Caco-2 (cell line): Measurements from ENCODE around the gene USP24. TPM values are rescaled to one million over a fixed set of nuclear protein-coding genes. Genes with fewer than 3 reads are reported as not detected.

Experiments
- BruUV-seq: library from RNA; stranded (reverse); fragments of 400-500 nt; replicated peaks from 2 replicates; lab custom pipeline; 2021; lab: Mats Ljungman, UMichigan
- CTCF ChIA-PET: fragments of 300-600 bp; sonication (Branson Sonifier 250); formaldehyde crosslinking; loops from one replicate; lab custom pipeline; 2022; ENCODE audit warnings: antibody characterized with exemption; lab: Charles Lee
- POLR2A ChIA-PET: fragments of 300-600 bp; sonication (Branson Sonifier 250); formaldehyde crosslinking; loops from one replicate; lab custom pipeline; 2022; ENCODE audit warnings: antibody characterized with exemption; lab: Charles Lee
- DNase-seq, 2 experiments: peaks; one replicate each; pipeline versions ENCODE4 v3.0.0 to v3.0.0-alpha.2; 2020 to 2022
- H3K27me3 ChIP-seq: replicated peaks from 2 replicates; pipeline ENCODE4 v1.6.0; 2011; ENCODE audit warnings: low read length; ENCODE audit not compliant: control insufficient read depth, insufficient read depth
- H3K36me3 ChIP-seq: 2 replicates; pipeline ENCODE4 v1.5.1; 2011; ENCODE audit warnings: low read length; ENCODE audit not compliant: control insufficient read depth, insufficient read depth
- H3K4me1 ChIP-seq: fragments of 250-450 bp; sonication (Bioruptor Pico); 2 replicates; pipeline ENCODE4 v1.5.1; 2020; ENCODE audit warnings: mild to moderate bottlenecking
- H3K4me3 ChIP-seq: 2 replicates; pipeline ENCODE4 v1.5.1; 2011; ENCODE audit warnings: low read depth, mild to moderate bottlenecking, control low read depth, low read length
- H3K9me3 ChIP-seq: fragments of 250-450 bp; sonication (Bioruptor Pico); 2 replicates; pipeline ENCODE4 v1.5.1; 2020; ENCODE audit warnings: mild to moderate bottlenecking, moderate library complexity
- H3K27ac Mint-ChIP-seq: one replicate; pipeline ENCODE4 v1.8.0; 2022; ENCODE audit warnings: mixed read lengths; ENCODE audit not compliant: unreplicated experiment
- H3K27me3 Mint-ChIP-seq: one replicate; pipeline ENCODE4 v1.8.0; 2022; ENCODE audit warnings: mixed read lengths; ENCODE audit not compliant: insufficient read depth, unreplicated experiment
- H3K36me3 Mint-ChIP-seq: one replicate; pipeline ENCODE4 v1.8.0; 2022; ENCODE audit warnings: mild to moderate bottlenecking, mixed read lengths; ENCODE audit not compliant: insufficient read depth, unreplicated experiment
- H3K4me1 Mint-ChIP-seq: one replicate; pipeline ENCODE4 v1.8.0; 2022; ENCODE audit warnings: low read depth, mixed read lengths; ENCODE audit not compliant: unreplicated experiment
- H3K4me3 Mint-ChIP-seq: one replicate; pipeline ENCODE4 v1.8.0; 2022; ENCODE audit warnings: mild to moderate bottlenecking, moderate library complexity, mixed read lengths; ENCODE audit not compliant: unreplicated experiment
- H3K9me3 Mint-ChIP-seq: one replicate; pipeline ENCODE4 v1.8.0; 2022; ENCODE audit warnings: mixed read lengths; ENCODE audit not compliant: unreplicated experiment
- intact Hi-C: fragments of 100-400 bp; cut with micrococcal nuclease; formaldehyde crosslinking; loops from one replicate; pipeline ENCODE4 v1.10.0; 2022; ENCODE audit not compliant: unreplicated experiment
- total RNA-seq: library from RNA; stranded (reverse); gene quantifications from 2 replicates; pipeline ENCODE4 v1.2.3, GENCODE V29; 2022
- TF ChIP-seq, protein P1 (sequence below), 2 experiments: fragments of 200-600 bp in 1 of 2; IDR thresholded peaks; 1 replicate in 1 of 2; 2 replicates in 1 of 2; pipeline versions ENCODE4 v1.5.1 to v1.8.0; 2011 to 2022; ENCODE audit warnings: antibody characterized with exemption in 1 of 2, control low read depth in 1 of 2, inconsistent platforms in 1 of 2, low read depth in 1 of 2, low read length in 1 of 2, mild to moderate bottlenecking in 1 of 2, moderate library complexity in 1 of 2; ENCODE audit not compliant: insufficient read depth in 1 of 2, severe bottlenecking in 1 of 2, unreplicated experiment in 1 of 2

USP24 gene
- total RNA-seq, 1 experiment from 2014 or later = 34.7 TPM

DNA sequence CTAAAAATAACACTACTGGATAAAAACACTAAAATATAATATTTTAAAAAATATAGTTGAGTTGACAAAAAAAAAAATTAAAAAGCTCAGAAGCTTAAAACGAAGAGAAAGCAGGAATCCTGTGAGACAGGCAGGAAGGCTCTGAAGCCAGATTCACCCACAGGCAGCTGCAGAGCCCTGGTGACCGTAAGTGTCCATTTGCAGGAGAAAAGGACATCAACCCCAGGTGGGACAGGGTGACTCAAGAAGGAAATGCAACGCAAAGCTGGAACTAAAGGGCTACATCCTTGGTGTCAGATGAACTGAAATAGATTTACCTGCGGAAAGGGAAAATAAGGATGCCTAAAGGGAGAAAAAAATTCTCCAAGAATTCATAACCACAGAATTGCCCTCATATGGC, 46.8 kb downstream of the USP24 start:
- H3K36me3 Mint-ChIP-seq = peaks cover 51% of the 10 kb centered on the region
- POLR2A ChIA-PET = no interaction called here
- no peaks in the 10 kb centered on the region for H3K9me3 Mint-ChIP-seq
- CTCF ChIA-PET = no interaction called here
- intact Hi-C loops = no loop called here
- no peak overlapping the region for H3K4me3 Mint-ChIP-seq
- H3K36me3 ChIP-seq = no peaks in the 10 kb centered on the region; the same call in 1 of the 2 replicates
- H3K9me3 ChIP-seq = no peaks in the 10 kb centered on the region
- H3K4me3 ChIP-seq = no peak overlapping the region
- H3K4me1 ChIP-seq = no peaks in the 10 kb centered on the region
- TF ChIP-seq, protein P1, sequence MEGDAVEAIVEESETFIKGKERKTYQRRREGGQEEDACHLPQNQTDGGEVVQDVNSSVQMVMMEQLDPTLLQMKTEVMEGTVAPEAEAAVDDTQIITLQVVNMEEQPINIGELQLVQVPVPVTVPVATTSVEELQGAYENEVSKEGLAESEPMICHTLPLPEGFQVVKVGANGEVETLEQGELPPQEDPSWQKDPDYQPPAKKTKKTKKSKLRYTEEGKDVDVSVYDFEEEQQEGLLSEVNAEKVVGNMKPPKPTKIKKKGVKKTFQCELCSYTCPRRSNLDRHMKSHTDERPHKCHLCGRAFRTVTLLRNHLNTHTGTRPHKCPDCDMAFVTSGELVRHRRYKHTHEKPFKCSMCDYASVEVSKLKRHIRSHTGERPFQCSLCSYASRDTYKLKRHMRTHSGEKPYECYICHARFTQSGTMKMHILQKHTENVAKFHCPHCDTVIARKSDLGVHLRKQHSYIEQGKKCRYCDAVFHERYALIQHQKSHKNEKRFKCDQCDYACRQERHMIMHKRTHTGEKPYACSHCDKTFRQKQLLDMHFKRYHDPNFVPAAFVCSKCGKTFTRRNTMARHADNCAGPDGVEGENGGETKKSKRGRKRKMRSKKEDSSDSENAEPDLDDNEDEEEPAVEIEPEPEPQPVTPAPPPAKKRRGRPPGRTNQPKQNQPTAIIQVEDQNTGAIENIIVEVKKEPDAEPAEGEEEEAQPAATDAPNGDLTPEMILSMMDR (IDR thresholded peaks at IDR 0.05; ENCODE audit: insufficient read depth in 1 of 2, low read depth in 1 of 2, low read length in 1 of 2, severe bottlenecking in 1 of 2, unreplicated experiment in 1 of 2) = no peak
- no peaks in the 10 kb centered on the region for H3K27me3 ChIP-seq
- no peak for DNase-seq
- H3K27ac Mint-ChIP-seq = no peak overlapping the region
- no peaks in the 10 kb centered on the region for H3K4me1 Mint-ChIP-seq
- no peaks in the 10 kb centered on the region for H3K27me3 Mint-ChIP-seq
- no TSS peak for BruUV-seq

DNA sequence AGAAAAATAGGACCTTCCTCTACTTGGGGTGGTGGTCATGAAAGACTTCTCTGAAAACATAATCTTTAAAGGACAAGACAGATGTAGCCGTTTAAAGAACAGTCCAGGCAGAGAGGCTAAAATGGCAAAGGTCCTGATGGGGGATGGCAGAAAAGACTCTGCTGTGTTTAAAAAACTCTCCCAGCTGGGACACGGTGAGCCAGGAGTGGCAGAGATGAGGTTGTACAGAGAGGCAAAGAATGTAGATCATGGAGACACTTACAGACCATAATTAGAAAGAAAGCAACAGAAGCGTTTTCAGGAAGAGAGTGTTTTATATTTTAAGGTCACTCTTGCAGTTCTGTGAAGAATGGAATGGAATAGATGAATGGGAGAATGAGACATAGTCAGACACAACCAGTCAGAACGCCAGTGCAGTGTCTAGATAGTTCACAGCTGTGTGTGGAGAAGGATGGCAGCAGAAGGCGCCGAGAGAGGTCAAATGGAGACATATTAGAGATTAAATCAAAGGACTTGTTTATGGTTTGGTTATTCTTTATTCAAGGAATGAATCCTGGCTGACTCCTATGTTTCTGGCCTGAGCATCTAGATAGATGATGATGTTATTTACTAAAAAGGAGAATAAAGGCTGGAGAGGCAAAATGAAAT, 47.8 kb downstream of the USP24 start:
- BruUV-seq = no TSS peak
- Histone ChIP-seq H3K4me1 (no peaks in the 10 kb centered on the region), H3K4me3 (no peak overlapping the region), H3K9me3 (no peaks in the 10 kb centered on the region), H3K36me3 (no peaks in the 10 kb centered on the region; the same call in 1 of the 2 replicates), H3K27me3 (no peaks in the 10 kb centered on the region)
- CTCF ChIA-PET = no interaction called here
- no peak overlapping the region for H3K4me3 Mint-ChIP-seq
- H3K9me3 Mint-ChIP-seq = no peaks in the 10 kb centered on the region
- no peaks in the 10 kb centered on the region for H3K27me3 Mint-ChIP-seq
- H3K4me1 Mint-ChIP-seq = no peaks in the 10 kb centered on the region
- intact Hi-C loops = no loop called here
- H3K36me3 Mint-ChIP-seq = peaks cover 51% of the 10 kb centered on the region
- TF ChIP-seq, protein P1 (IDR thresholded peaks at IDR 0.05; ENCODE audit: insufficient read depth in 1 of 2, low read depth in 1 of 2, low read length in 1 of 2, severe bottlenecking in 1 of 2, unreplicated experiment in 1 of 2) = no peak
- DNase-seq = no peak
- POLR2A ChIA-PET = no interaction called here
- H3K27ac Mint-ChIP-seq = no peak overlapping the region

DNA sequence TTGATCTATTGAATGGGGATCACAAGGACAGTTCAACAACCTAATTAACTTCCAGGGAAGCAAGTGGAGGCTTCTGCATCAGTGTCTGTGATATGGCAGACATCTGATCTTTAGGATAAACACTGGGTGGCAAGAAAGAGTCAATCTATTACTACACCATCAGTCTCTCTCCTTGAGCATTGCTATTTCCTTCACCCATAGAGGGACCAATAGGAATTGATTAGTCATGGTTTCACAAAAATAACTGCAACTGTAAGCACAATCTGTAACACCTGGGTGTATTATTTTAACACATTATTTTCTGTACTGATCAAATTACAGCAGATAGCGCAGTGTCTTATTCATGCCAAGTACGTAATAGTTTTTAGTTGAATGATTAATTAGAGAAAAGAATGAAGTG, 50.3 kb downstream of the USP24 start:
- DNase-seq = no peak
- CTCF ChIA-PET = no interaction called here
- no peaks in the 10 kb centered on the region for H3K9me3 ChIP-seq
- H3K27me3 ChIP-seq = no peaks in the 10 kb centered on the region
- Mint-ChIP-seq H3K27ac (no peak overlapping the region), H3K27me3 (no peaks in the 10 kb centered on the region), H3K36me3 (peaks cover 52% of the 10 kb centered on the region), H3K9me3 (no peaks in the 10 kb centered on the region), H3K4me3 (no peak overlapping the region), H3K4me1 (no peaks in the 10 kb centered on the region)
- H3K36me3 ChIP-seq = no peaks in the 10 kb centered on the region
- TF ChIP-seq, protein P1 (IDR thresholded peaks at IDR 0.05; ENCODE audit: insufficient read depth in 1 of 2, low read depth in 1 of 2, low read length in 1 of 2, severe bottlenecking in 1 of 2, unreplicated experiment in 1 of 2) = no peak
- H3K4me3 ChIP-seq = no peak overlapping the region
- H3K4me1 ChIP-seq = no peaks in the 10 kb centered on the region
- intact Hi-C loops = no loop called here
- no TSS peak for BruUV-seq
- POLR2A ChIA-PET = no interaction called here
